Measurements from ENCODE around the gene NXPH1.

NXPH1 gene

GRCh38 chr7:8747338-8747737 is 313.9 kb downstream of the NXPH1 start:
- H2AFZ ChIP-seq: no peak overlapping the region
- no peak overlapping the region for H3K9ac ChIP-seq
- no peak overlapping the region for H3K4me2 ChIP-seq (ENCODE audit: low read length)
- H3K27me3 ChIP-seq (ENCODE audit: control insufficient read depth, insufficient read depth, low read length): no peaks in the 10 kb centered on the region
- no peaks in the 10 kb centered on the region for H3K79me2 ChIP-seq
- no peak overlapping the region for H3K27ac ChIP-seq
- TF ChIP-seq CTCF (IDR thresholded peaks at IDR 0.05): no peak
- H3K4me1 ChIP-seq: no peaks in the 10 kb centered on the region
- no peaks in the 10 kb centered on the region for H3K36me3 ChIP-seq (ENCODE audit: control insufficient read depth, insufficient read depth, low read length)
- H3K9me3 ChIP-seq (ENCODE audit: control insufficient read depth, low read length): no peaks in the 10 kb centered on the region
- no peak overlapping the region for H3K4me3 ChIP-seq (ENCODE audit: low read depth, low read length)

- no peaks in the 10 kb centered on the region for H3K79me2 ChIP-seq
- H3K4me3 ChIP-seq (ENCODE audit: low read depth, low read length): no peak overlapping the region
- H2AFZ ChIP-seq: no peak overlapping the region
- no peaks in the 10 kb centered on the region for H3K4me1 ChIP-seq
- TF ChIP-seq CTCF (IDR thresholded peaks at IDR 0.05): no peak
- no peak overlapping the region for H3K4me2 ChIP-seq (ENCODE audit: low read length)
- H3K9ac ChIP-seq: no peak overlapping the region
- no peaks in the 10 kb centered on the region for H3K27me3 ChIP-seq (ENCODE audit: control insufficient read depth, insufficient read depth, low read length)
- H3K36me3 ChIP-seq (ENCODE audit: control insufficient read depth, insufficient read depth, low read length): no peaks in the 10 kb centered on the region
- H3K9me3 ChIP-seq (ENCODE audit: control insufficient read depth, low read length): no peaks in the 10 kb centered on the region
- H3K27ac ChIP-seq: no peak overlapping the region
Measured at GRCh38 chr7:8751557-8752231, 318.3 kb downstream of the NXPH1 start.

DNA sequence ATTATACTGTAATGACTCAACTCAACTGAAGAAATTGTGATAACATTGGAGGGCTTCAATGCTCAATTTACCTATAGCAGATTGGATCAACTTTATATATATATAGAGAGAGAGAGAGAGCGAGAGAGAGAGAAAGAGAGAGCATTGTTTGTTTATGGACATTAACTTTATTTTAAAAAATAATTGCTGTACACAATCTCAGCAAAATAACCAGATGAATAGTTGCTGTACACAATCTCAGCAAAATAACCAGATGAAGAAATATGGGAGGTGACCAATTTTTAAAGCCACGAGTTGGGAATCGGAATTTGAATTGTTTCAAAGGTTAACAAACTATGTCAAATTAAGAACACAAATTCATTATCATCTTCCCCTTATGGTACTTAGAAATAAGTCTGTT is 319.9 kb downstream of the NXPH1 start:
- H2AFZ ChIP-seq: no peak overlapping the region
- no peaks in the 10 kb centered on the region for H3K9me3 ChIP-seq (ENCODE audit: control insufficient read depth, low read length)
- H3K4me1 ChIP-seq: no peaks in the 10 kb centered on the region
- no peak overlapping the region for H3K4me2 ChIP-seq (ENCODE audit: low read length)
- no peaks in the 10 kb centered on the region for H3K79me2 ChIP-seq
- no peaks in the 10 kb centered on the region for H3K27me3 ChIP-seq (ENCODE audit: control insufficient read depth, insufficient read depth, low read length)
- H3K9ac ChIP-seq: no peak overlapping the region
- H3K27ac ChIP-seq: no peak overlapping the region
- TF ChIP-seq CTCF (IDR thresholded peaks at IDR 0.05): no peak
- H3K4me3 ChIP-seq (ENCODE audit: low read depth, low read length): no peak overlapping the region
- no peaks in the 10 kb centered on the region for H3K36me3 ChIP-seq (ENCODE audit: control insufficient read depth, insufficient read depth, low read length)

- Histone ChIP-seq H3K4me2 (ENCODE audit: low read length) (no peak overlapping the region), H3K79me2 (no peaks in the 10 kb centered on the region), H3K9ac (no peak overlapping the region), H3K36me3 (ENCODE audit: control insufficient read depth, insufficient read depth, low read length) (no peaks in the 10 kb centered on the region), H3K9me3 (ENCODE audit: control insufficient read depth, low read length) (no peaks in the 10 kb centered on the region), H3K27me3 (ENCODE audit: control insufficient read depth, insufficient read depth, low read length) (no peaks in the 10 kb centered on the region), H3K4me1 (no peaks in the 10 kb centered on the region), H2AFZ (no peak overlapping the region), H3K4me3 (ENCODE audit: low read depth, low read length) (no peak overlapping the region), H3K27ac (no peak overlapping the region)
- no peak for TF ChIP-seq CTCF (IDR thresholded peaks at IDR 0.05)
Measured at GRCh38 chr7:8761731-8762130, 328.3 kb downstream of the NXPH1 start.

DNA sequence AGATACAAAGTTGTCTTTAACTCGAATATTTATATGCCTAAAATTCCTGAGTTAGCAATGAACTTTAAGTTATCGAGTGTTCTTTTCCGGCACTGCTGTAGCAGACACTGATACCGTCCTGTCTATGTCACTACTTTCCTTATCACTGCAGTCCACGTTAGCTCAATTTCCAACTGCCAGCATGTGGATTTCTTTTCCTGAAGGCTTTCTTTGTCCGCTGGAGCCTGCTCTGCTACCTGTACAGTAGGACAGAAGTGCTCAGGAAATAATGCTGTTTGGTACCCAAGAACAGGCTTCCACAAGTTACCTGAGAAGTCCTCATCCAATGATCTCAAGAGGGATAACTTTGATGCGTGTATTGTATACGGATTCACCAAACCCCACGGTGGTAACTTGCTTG is 329.4 kb downstream of the NXPH1 start:
- no peaks in the 10 kb centered on the region for H3K9me3 ChIP-seq (ENCODE audit: control insufficient read depth, low read length)
- H3K4me3 ChIP-seq (ENCODE audit: low read depth, low read length): no peak overlapping the region
- no peak overlapping the region for H3K4me2 ChIP-seq (ENCODE audit: low read length)
- no peak overlapping the region for H2AFZ ChIP-seq
- H3K36me3 ChIP-seq (ENCODE audit: control insufficient read depth, insufficient read depth, low read length): no peaks in the 10 kb centered on the region
- no peak overlapping the region for H3K9ac ChIP-seq
- H3K27me3 ChIP-seq (ENCODE audit: control insufficient read depth, insufficient read depth, low read length): no peaks in the 10 kb centered on the region
- H3K4me1 ChIP-seq: no peaks in the 10 kb centered on the region
- H3K27ac ChIP-seq: no peak overlapping the region
- no peaks in the 10 kb centered on the region for H3K79me2 ChIP-seq
- no peak for TF ChIP-seq CTCF (IDR thresholded peaks at IDR 0.05)

All from parathyroid adenoma (tissue), 2 donors.